GM18505 (cell line): Measurements from ENCODE around the gene AKR1C8.
"Not testable (repeated sequence)": the region's sequence is repeated elsewhere in the genome, so short reads cannot be mapped to it uniquely, and the experiment has no call there.

Experiments used
- ATAC-seq: cut with Tn5 transposase; IDR thresholded peaks from one replicate; pipeline ENCODE4 v1.9.1; 2021; ENCODE audit not compliant: unreplicated experiment
- POLR2A ChIP-seq: IDR thresholded peaks from 4 replicates; pipeline ENCODE4 v1.6.1; 2011; ENCODE audit warnings: borderline replicate concordance; ENCODE audit not compliant: insufficient read depth, insufficient read length; ENCODE audit errors: extremely low read depth

AKR1C8 gene

DNA sequence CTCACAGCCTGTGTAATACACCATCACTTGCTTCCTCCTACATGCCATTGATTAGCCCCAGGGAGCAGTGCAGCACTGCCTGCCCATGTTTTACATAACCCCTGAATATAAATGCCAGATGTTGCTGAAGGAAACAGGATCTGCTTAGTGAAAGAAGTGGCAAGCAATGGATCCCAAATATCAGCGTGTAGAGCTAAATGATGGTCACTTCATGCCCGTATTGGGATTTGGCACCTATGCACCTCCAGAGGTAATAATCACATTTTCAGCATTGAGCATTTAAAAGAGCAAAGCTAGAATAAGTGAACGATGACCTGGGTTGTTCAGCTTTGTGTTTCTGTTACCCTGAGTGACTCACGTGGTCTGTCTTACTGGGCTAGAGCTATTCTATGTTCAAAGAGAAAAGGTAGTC is 11.8 kb upstream of the AKR1C8 start, which contains the start of gene AKR1C4:
Gene AKR1C4, plus strand, starts transcription at position 136 of the 412 bp plus-strand sequence. Its CDS starts 31 bp downstream, at position 167.
- no peak for ATAC-seq
- no peak for TF ChIP-seq POLR2A

DNA sequence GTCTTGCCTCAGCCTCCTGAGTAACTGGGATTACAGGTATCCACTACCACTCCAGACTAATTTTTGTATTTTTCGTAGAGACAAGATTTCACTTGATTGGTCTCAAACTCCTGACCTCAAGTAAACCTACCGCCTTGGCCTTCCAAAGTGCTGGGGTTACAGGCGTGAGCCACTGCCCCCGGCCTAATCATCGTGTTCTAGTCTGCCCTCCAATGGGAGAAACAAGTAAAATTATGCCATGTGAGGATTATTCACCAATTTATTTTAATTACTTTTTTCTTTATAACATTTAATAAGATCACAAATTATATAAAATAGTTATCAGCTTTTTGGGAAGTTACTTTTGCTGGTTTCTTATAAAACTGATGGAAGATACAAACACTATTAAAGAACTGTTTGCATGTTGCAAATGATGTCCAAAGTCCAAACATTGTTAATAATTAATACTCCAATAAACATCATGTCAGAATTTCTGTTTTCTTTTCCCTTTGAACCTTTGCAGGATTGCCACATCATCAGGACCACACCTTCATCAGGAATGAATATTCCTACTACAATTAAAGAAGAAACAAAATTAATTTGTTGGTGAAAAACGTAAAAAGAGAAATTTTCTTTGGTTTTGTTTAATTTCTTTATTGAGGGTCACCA is 10.9 kb upstream of the AKR1C8 start:
- no peak for TF ChIP-seq POLR2A
- ATAC-seq = no peak

DNA sequence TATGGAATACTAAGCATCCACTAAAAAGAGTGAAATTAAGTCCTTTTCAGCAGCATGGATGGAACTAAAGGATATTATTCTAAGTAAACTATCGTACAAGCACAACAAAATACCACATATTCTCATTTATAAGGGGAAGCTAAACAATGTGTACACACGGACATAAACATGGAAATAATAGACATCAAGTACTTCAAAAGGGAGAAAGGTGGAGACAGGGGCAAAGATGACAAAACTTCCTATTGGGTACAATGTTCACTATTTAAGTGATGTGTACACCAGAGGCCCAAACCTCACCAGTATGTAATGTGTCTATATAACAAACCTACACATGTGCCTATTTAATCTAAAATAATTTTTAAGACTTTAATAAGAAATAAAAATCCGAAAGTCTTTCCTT is 9.5 kb upstream of the AKR1C8 start:
- ATAC-seq = no peak
- TF ChIP-seq POLR2A = no peak

DNA sequence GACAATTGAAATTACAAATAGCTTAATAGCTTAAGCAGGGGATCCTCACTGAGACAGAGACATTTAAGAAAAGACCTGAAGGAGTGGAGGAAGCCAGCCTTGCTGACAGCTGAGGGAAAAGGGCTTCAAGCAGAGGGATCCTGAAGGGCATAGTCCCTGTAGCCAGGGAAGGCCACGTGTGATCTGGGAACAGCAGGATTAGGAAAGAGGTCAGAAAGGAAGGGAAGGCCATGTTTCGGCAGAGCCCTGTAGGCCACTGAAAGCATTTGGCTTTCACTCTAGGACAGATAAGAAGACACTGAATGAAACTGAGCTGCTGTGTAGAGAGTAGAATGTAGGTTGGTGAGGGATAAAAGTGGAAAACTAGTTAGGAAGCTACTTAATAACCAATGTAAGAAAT is 3.4 kb upstream of the AKR1C8 start:
- no peak for ATAC-seq

GRCh38 chr10:5187867-5188266 is 2.9 kb upstream of the AKR1C8 start:
- TF ChIP-seq POLR2A = no peak
- no peak for ATAC-seq

More for the DNA sequence above, 3.4 kb upstream of the AKR1C8 start:
- no peak for TF ChIP-seq POLR2A

DNA sequence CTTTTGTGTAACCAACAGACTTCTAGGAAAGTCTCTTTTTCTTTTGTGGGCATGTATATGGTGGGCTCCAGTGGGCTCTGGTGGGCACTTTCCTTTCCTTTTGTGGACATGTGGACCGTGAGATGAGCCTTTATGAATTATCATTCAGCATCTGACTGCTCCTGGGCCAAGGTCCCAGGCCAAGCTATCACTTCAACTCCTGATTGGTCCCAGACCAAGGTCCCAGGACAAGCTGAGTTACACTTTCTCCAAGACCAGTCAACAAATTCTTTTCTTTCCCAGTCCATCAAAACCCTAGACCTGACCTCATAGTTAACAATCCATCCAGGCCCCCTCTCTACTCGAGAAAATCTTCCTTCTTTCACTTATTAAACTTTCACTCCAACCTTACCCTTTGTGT is 1.0 kb downstream of the AKR1C8 start:
- no peak for TF ChIP-seq POLR2A
- no peak for ATAC-seq

DNA sequence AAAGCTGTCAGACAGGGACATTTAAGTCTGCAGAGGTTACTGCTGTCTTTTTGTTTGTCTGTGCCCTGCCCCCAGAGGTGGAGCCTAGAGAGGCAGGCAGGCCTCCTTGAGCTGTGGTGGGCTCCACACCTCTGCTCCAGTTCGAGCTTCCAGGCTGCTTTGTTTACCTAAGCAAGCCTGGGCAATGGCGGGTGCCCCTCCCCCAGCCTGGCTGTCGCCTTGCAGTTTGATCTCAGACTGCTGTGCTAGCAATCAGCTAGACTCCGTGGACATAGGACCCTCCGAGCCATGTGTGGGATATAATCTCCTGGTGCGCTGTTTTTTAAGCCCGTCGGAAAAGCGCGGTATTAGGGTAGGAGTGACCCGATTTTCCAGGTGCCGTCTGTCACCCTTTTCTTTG is 4.4 kb downstream of the AKR1C8 start:
- not testable (repeated sequence) for ATAC-seq

- ATAC-seq = not testable (repeated sequence)
Measured at GRCh38 chr10:5175581-5175980, 9.4 kb downstream of the AKR1C8 start.

- ATAC-seq = no peak
- no peak for TF ChIP-seq POLR2A
Measured at GRCh38 chr10:5168897-5169420, 16.0 kb downstream of the AKR1C8 start.

- no peak for ATAC-seq
- no peak for TF ChIP-seq POLR2A
Measured at GRCh38 chr10:5165738-5166137, 19.2 kb downstream of the AKR1C8 start.

DNA sequence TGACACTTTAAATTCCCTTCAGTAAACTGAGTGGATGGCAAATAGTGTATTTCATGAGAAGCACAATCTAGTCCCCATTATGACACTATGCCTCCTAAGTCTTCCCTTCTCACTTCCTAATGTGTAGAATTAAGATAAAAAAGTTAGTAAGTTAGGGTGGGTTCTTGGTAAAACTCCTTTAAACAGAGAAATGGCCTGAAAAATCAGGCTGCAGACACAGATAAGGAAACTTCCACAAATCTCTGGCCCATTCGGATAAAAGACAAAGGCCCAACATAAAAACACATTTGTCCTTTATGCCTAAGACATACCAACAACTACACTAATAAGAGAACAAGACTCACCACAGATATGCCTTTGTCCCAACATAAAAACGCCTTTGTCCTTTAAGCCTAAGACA is 21.5 kb downstream of the AKR1C8 start:
- TF ChIP-seq POLR2A = no peak
- no peak for ATAC-seq

- no peak for ATAC-seq
- TF ChIP-seq POLR2A = no peak
Measured at GRCh38 chr10:5159126-5159525, 25.8 kb downstream of the AKR1C8 start.

- no peak for ATAC-seq
Measured at GRCh38 chr10:5157501-5157900, 27.4 kb downstream of the AKR1C8 start.

GRCh38 chr10:5155951-5156350 is 29.0 kb downstream of the AKR1C8 start:
- ATAC-seq = no peak
- TF ChIP-seq POLR2A = no peak

More at GRCh38 chr10:5157501-5157900, 27.4 kb downstream of the AKR1C8 start:
- TF ChIP-seq POLR2A = no peak

GRCh38 chr10:5151076-5151475 is 33.9 kb downstream of the AKR1C8 start:
- no peak for TF ChIP-seq POLR2A

More at GRCh38 chr10:5151076-5151475, 33.9 kb downstream of the AKR1C8 start:
- ATAC-seq = no peak
